Measurements from ENCODE around the gene DSCAML1.
A peak's percentile ranks its signal among the peaks of the same experiment; 100 is the strongest.

Gene DSCAML1, protein sequence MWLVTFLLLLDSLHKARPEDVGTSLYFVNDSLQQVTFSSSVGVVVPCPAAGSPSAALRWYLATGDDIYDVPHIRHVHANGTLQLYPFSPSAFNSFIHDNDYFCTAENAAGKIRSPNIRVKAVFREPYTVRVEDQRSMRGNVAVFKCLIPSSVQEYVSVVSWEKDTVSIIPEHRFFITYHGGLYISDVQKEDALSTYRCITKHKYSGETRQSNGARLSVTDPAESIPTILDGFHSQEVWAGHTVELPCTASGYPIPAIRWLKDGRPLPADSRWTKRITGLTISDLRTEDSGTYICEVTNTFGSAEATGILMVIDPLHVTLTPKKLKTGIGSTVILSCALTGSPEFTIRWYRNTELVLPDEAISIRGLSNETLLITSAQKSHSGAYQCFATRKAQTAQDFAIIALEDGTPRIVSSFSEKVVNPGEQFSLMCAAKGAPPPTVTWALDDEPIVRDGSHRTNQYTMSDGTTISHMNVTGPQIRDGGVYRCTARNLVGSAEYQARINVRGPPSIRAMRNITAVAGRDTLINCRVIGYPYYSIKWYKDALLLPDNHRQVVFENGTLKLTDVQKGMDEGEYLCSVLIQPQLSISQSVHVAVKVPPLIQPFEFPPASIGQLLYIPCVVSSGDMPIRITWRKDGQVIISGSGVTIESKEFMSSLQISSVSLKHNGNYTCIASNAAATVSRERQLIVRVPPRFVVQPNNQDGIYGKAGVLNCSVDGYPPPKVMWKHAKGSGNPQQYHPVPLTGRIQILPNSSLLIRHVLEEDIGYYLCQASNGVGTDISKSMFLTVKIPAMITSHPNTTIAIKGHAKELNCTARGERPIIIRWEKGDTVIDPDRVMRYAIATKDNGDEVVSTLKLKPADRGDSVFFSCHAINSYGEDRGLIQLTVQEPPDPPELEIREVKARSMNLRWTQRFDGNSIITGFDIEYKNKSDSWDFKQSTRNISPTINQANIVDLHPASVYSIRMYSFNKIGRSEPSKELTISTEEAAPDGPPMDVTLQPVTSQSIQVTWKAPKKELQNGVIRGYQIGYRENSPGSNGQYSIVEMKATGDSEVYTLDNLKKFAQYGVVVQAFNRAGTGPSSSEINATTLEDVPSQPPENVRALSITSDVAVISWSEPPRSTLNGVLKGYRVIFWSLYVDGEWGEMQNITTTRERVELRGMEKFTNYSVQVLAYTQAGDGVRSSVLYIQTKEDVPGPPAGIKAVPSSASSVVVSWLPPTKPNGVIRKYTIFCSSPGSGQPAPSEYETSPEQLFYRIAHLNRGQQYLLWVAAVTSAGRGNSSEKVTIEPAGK (N-terminal part only)

GRCh38 chr11:117796872-117797529 is at the start of gene DSCAML1:
Gene DSCAML1 (minus strand): TSS chr11:117797216. CDS start chr11:117797079, 137 bp downstream.
- no peak for DNase-seq (ENCODE audit: low spot score)

- DNase-seq (ENCODE audit: low spot score), result peak; percentile 63
Observed at GRCh38 chr11:117843666-117844484, 46.9 kb upstream of the DSCAML1 start.

DNA sequence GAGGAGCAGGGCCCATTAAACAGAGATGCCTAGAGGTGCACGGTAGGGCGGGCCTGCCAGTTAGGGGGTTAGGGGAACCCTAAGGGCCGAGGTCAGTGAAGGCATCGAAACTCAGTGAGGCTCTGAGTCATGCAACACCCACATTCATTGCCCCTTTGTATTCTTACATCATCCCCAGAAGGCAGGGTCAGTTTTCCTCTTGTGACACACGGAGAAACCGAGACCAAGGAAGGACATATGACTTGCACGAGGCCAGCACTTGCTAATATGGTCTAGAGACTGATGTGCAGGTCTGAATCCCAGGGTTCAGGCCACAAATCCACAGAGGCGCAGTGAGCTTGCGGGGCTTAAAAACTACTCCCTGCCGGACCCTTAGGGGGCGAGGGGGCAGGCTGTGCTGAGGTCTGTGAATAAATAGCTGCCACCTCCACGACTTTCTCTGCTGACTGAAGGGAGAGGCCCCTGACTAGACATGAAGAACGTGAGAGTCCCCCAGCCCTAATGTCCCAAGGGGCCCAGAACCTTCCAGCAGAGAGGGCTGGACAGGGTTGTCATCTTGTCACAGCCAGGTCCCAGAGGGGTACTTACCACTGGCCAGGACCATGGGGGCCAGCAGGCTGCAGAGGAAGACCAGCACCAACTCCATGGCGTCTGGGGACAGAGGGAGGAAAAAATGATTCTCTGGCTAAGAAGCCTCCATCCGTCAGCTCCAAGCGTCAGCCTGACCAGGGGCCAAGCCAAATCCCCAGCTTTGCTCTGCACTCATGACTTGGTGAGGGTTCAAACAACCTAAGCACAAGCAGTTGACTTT is 45.3 kb upstream of the DSCAML1 start:
- no peak for DNase-seq (ENCODE audit: low spot score)

DNA sequence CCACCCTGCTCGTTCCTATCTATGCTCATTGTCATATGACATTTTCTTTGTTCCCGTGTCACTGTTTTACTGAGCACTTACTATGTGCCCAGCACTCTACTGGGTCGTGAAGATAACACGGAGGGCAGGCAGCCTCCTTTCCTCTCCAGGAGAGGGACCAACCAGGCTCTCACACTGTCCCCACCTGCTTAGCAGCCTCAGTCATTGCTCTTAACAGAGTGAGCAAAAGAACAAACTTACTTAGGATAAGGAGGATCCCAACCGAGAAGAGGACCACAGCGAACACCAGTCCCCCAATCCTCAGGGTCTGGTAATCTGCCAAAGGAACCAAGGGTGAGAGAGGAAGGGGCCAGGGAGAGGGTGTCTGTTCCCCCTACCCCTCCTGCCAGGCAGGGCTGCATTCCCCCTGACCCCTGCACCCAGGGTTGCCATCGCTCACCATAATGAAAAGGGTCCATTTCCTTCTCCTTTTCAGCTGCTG is 44.6 kb upstream of the DSCAML1 start:
- no peak for DNase-seq (ENCODE audit: low spot score)

- no peak for DNase-seq (ENCODE audit: low spot score)
Observed at GRCh38 chr11:117840881-117841550, 44.0 kb upstream of the DSCAML1 start.

GRCh38 chr11:117839936-117840813 is 43.2 kb upstream of the DSCAML1 start:
- no peak for DNase-seq (ENCODE audit: low spot score)

GRCh38 chr11:117839380-117839881 is 42.4 kb upstream of the DSCAML1 start:
- no peak for DNase-seq (ENCODE audit: low spot score)

DNA sequence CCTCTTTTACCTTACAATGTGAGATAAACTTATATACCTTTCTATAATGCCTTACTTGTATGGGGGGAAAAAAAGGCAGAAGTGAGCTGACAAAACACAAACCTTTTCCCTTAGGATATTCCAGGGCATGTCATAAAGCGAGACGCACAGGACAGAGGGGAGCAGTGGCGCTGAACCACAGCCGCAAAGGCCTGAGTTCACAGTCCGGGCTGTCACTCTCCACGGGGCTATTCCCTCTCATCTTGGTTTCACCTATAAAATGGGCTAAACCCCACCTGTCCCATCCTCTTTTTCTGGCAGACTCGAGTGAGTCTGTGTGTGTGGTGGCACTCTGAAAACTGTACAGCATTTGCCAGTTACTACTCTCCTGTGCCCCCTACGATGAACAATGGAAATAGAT is 41.9 kb upstream of the DSCAML1 start:
- DNase-seq (ENCODE audit: low spot score), result no peak

DNA sequence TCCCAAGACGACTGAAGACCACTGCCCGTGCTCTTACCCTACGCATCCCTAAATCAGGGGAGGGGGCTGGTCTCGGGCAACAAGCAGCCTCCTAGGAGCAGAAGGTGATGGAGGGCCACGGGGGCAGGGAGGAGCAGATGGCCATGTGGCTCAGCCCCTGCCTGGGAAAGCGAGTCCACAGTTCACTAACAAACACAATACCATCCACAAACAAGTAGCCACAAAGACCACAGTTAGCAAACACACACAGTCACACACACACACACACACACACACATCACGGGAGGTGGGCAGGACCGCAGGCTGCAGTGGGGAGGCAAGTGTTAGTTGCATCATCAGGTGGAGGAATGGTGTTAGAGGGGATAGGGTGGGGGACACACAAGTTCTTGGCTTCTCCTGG is 40.8 kb upstream of the DSCAML1 start:
- DNase-seq (ENCODE audit: low spot score), result no peak

GRCh38 chr11:117837070-117837776 is 40.2 kb upstream of the DSCAML1 start:
- DNase-seq (ENCODE audit: low spot score), result no peak

GRCh38 chr11:117836077-117836960 is 39.3 kb upstream of the DSCAML1 start:
- no peak for DNase-seq (ENCODE audit: low spot score)

DNA sequence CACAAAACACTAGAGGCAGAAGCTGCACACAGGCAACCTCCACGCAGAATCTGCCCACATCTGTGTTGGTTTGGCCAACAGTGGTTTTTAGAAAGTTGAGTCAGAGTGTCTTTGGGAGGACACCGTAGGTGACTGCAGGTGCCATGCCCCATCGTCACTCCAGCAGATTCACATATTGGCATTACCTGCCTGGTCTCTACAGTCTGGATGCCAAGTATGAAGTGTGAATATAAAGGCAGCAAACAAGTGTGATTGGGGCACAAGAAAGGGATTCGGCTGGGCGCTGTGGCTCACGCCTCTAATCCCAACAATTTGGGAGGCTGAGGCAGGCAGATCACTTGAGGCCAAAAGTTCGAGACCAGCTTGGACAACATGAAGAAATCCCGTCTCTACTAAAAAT is 38.6 kb upstream of the DSCAML1 start:
- DNase-seq (ENCODE audit: low spot score), result no peak

DNA sequence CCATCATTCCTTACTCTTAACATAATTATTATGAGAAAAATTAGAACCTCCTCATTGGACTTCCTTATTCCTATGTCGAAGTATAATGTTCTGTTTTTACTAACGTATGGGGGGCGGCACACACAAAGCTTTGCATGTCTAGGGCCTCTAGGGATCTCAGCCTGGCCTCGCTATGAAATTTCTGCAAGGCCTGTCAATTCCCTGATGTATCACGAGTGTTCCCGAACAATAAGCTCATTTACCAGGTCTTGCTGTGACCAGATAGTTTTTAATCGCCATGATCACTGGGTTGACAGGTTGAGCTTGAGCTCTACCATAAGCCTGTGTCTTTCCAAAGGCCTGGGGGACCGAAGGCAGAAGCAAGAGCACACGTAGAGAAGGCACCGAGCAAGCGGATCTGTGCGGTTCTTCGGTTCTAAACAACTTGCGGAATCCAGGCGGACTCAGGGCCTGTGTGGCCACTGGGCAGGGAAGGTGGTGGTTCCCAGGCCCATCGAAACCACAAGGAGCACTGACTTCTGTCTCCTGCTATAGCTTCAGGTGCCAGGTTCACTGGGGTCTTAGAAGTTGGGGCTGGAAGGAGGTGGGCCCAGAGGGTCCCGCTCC is 37.9 kb upstream of the DSCAML1 start:
- DNase-seq (ENCODE audit: low spot score), result no peak

GRCh38 chr11:117834068-117834810 is 37.2 kb upstream of the DSCAML1 start:
- no peak for DNase-seq (ENCODE audit: low spot score)

DNA sequence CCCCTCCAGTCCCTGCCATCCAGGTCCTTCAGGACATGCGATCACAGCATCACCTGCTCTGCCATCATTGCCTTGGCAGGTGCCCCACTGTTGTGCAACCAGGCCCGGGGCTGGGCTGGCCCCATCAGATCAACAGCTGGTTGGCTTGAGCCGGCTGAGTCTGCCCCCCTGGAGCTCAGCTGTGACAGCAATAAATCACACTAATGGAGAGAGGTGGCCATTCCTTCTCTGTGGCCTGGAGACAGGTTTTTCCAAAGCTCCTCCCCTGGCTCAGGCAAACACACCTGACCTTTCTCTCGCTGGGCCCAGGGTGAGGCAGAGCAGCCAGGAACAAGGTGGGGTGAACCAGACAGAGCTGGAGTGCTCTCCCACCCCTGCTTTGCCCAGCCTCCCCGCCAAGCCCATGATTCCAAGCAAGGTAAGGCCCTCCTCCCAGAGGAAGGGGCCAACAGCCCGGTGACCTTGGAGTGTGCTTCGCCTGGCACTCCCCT is 36.4 kb upstream of the DSCAML1 start:
- DNase-seq (ENCODE audit: low spot score), result no peak

All from HuH-7 (cell line).